Erythroblast (primary cell): Measurements from ENCODE around the gene RAI14.

Experiments used
- GATA1 ChIP-seq: IDR thresholded peaks from 2 replicates; pipeline ENCODE4 v1.6.1; 2011; ENCODE audit warnings: low read depth, mild to moderate bottlenecking, control low read depth, low read length, moderate library complexity
- POLR2A ChIP-seq: IDR thresholded peaks from 2 replicates; pipeline ENCODE4 v1.6.1; 2011; ENCODE audit warnings: mild to moderate bottlenecking, low read length

GRCh38 chr5:34674187-34674586 lies 18.1 kb downstream of the RAI14 start:
- TF ChIP-seq POLR2A (no peak), GATA1 (no peak)
